ENCODE measurements around the gene GGA1. TPM values are rescaled to one million over a fixed set of nuclear protein-coding genes. Genes with fewer than 3 reads are reported as not detected.

The GGA1 gene
- polyA plus RNA-seq, 1 of the 3 experiments (the other 2 are of a cell fraction): 81.1 TPM

DNA sequence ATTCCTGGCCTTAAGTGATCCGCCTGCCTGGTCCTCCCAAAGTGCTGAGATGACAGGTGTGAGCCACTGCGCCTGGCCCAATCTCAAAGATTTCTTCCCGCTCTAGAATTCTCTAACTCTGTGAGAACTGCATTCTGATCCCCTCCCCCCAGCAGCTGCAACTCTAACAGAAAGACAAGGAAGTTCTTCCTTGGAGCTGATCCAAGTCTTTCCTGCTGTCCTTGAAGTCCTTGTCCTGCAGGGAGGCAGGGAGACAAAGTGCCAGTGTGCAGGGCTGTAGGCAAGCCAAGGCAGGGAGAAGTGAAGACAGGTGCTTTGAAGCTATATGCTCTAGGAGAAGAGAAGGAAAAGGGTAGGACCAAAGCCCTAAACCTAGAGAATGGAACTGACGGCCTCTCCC is 9.5 kb upstream of the GGA1 start:
- no peaks in the 10 kb centered on the region for H3K36me3 ChIP-seq (replicated peaks in 1 of 2; ENCODE audit: control insufficient read depth in 1 of 2, insufficient read depth in 2 of 2, low read length in 1 of 2)
- H3K9me2 ChIP-seq: no peaks in the 10 kb centered on the region
- H3K9ac ChIP-seq: no peak overlapping the region
- no peak for DNase-seq
- ChIA-PET POLR2A (interaction anchor here (1.0 kb wide), 1 partner anchor 9 kb away, joined by 3 read pairs; the partner anchor contains the start of gene GGA1), CTCF (interaction anchor here (0.9 to 9.2 kb wide), 5 partner anchors 8 to 61 kb away, joined by 3 to 95 read pairs (median 4); partner anchors contain the start of gene GGA1)
- no peak overlapping the region for H2AFZ ChIP-seq (ENCODE audit: low read depth)
- H3K27me3 ChIP-seq (ENCODE audit: insufficient read depth): no peaks in the 10 kb centered on the region; the same call in 1 of the 2 replicates
- no peak overlapping the region for H3K4me2 ChIP-seq
- H3K79me2 ChIP-seq (ENCODE audit: insufficient read depth): no peaks in the 10 kb centered on the region
- H3K4me1 ChIP-seq (ENCODE audit: control insufficient read depth in 1 of 2, insufficient read depth in 2 of 2, low read depth in 1 of 2, low read length in 1 of 2): no peaks in the 10 kb centered on the region
- no peak overlapping the region for H3K27ac ChIP-seq (ENCODE audit: low read depth in 2 of 2, low read length in 1 of 2)
- H3K4me3 ChIP-seq (ENCODE audit: low read depth in 2 of 2, low read length in 1 of 2): no peak overlapping the region
- H3K9me3 ChIP-seq: no peaks in the 10 kb centered on the region
- H3F3A ChIP-seq (replicated peaks; ENCODE audit: insufficient read depth): no peaks in the 10 kb centered on the region
- TF ChIP-seq TAF1 (IDR thresholded peaks at IDR 0.05; ENCODE audit: borderline replicate concordance, low read depth, low read length) (no peak), CHD2 (IDR thresholded peaks at IDR 0.05; ENCODE audit: low read length, partially characterized antibody) (no peak), RAD21 (IDR thresholded peaks at IDR 0.05; ENCODE audit: low read length) (no peak), GATA2 (CRISPR knock-in tag; IDR thresholded peaks at IDR 0.05) (no peak), NRF1 (IDR thresholded peaks at IDR 0.05; ENCODE audit: low read depth, low read length) (no peak), RXRA (IDR thresholded peaks at IDR 0.05; ENCODE audit: borderline replicate concordance, low read depth) (no peak), GABPA (IDR thresholded peaks at IDR 0.05; ENCODE audit: low read depth) (no peak), FOXM1 (IDR thresholded peaks at IDR 0.05; ENCODE audit: low read depth) (no peak), JUND (IDR thresholded peaks at IDR 0.05) (no peak), TCF12 (IDR thresholded peaks at IDR 0.05) (no peak), ELF1 (IDR thresholded peaks at IDR 0.05) (no peak), POLR2AphosphoS5 (IDR thresholded peaks at IDR 0.05; ENCODE audit: low read depth, low read length) (no peak), SMC3 (IDR thresholded peaks at IDR 0.05; ENCODE audit: low read depth, low read length) (no peak), TEAD4 (IDR thresholded peaks at IDR 0.05; ENCODE audit: borderline replicate concordance, insufficient read depth) (no peak), MEF2A (IDR thresholded peaks at IDR 0.05; ENCODE audit: borderline replicate concordance, low read depth) (no peak), RCOR1 (IDR thresholded peaks at IDR 0.05; ENCODE audit: low read length) (no peak), FOSL2 (IDR thresholded peaks at IDR 0.05; ENCODE audit: borderline replicate concordance, low read depth) (no peak), RFX5 (IDR thresholded peaks at IDR 0.05; ENCODE audit: low read length) (no peak)
- TF ChIP-seq, protein P1, sequence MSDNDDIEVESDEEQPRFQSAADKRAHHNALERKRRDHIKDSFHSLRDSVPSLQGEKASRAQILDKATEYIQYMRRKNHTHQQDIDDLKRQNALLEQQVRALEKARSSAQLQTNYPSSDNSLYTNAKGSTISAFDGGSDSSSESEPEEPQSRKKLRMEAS (IDR thresholded peaks at IDR 0.05; ENCODE audit: low read depth): no peak
- TF ChIP-seq, protein P2, sequence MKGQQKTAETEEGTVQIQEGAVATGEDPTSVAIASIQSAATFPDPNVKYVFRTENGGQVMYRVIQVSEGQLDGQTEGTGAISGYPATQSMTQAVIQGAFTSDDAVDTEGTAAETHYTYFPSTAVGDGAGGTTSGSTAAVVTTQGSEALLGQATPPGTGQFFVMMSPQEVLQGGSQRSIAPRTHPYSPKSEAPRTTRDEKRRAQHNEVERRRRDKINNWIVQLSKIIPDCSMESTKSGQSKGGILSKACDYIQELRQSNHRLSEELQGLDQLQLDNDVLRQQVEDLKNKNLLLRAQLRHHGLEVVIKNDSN (IDR thresholded peaks at IDR 0.05; ENCODE audit: borderline replicate concordance, low read depth): no peak
- 90% methylated on average over 4 of the region's 4 CpGs for WGBS (ENCODE audit: low lambda C conversion rate)
- H4K20me1 ChIP-seq (ENCODE audit: insufficient read depth): no peaks in the 10 kb centered on the region

DNA sequence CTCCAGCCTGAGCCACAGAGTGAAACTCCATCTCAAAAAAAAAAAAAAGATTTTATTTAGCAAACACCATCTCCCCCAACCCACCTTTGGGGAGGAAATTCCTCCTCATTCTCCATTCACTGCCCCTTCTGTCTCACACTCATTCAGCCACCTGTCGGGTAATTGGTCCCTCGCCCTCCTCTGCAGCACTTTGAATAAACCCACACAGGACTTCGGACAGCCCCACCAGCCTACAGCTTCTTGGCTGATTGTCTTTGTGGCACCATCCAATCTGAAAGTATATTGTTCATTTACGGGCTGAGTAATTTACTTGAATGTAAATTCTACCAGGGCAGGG is 7.5 kb upstream of the GGA1 start:
- TF ChIP-seq ELF1 (IDR thresholded peaks at IDR 0.05): no peak
- no peak for TF ChIP-seq MXI1 (IDR thresholded peaks at IDR 0.05; ENCODE audit: low read depth, low read length)
- TF ChIP-seq FOXM1 (IDR thresholded peaks at IDR 0.05; ENCODE audit: low read depth): no peak
- TF ChIP-seq, protein P3, sequence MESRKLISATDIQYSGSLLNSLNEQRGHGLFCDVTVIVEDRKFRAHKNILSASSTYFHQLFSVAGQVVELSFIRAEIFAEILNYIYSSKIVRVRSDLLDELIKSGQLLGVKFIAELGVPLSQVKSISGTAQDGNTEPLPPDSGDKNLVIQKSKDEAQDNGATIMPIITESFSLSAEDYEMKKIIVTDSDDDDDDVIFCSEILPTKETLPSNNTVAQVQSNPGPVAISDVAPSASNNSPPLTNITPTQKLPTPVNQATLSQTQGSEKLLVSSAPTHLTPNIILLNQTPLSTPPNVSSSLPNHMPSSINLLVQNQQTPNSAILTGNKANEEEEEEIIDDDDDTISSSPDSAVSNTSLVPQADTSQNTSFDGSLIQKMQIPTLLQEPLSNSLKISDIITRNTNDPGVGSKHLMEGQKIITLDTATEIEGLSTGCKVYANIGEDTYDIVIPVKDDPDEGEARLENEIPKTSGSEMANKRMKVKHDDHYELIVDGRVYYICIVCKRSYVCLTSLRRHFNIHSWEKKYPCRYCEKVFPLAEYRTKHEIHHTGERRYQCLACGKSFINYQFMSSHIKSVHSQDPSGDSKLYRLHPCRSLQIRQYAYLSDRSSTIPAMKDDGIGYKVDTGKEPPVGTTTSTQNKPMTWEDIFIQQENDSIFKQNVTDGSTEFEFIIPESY (IDR thresholded peaks at IDR 0.05; ENCODE audit: borderline replicate concordance, low read depth): no peak
- DNase-seq: no peak
- no peaks in the 10 kb centered on the region for H4K20me1 ChIP-seq (ENCODE audit: insufficient read depth)
- no peak overlapping the region for H2AFZ ChIP-seq (ENCODE audit: low read depth)
- H3K27ac ChIP-seq (ENCODE audit: low read depth in 2 of 2, low read length in 1 of 2): no peak overlapping the region
- no peak overlapping the region for H3K4me3 ChIP-seq (ENCODE audit: low read depth in 2 of 2, low read length in 1 of 2)
- H3K27me3 ChIP-seq (ENCODE audit: insufficient read depth): no peaks in the 10 kb centered on the region
- no peak overlapping the region for H3K4me2 ChIP-seq
- CTCF ChIA-PET: interaction anchor here (0.7 to 2.6 kb wide), 3 partner anchors 9 to 63 kb away, joined by 3 to 17 read pairs (median 6); no protein-coding TSS in a partner anchor
- POLR2A ChIA-PET: no interaction called here
- no peaks in the 10 kb centered on the region for H3F3A ChIP-seq (replicated peaks; ENCODE audit: insufficient read depth)
- no peaks in the 10 kb centered on the region for H3K9me2 ChIP-seq
- H3K9ac ChIP-seq: no peak overlapping the region
- H3K9me3 ChIP-seq: no peaks in the 10 kb centered on the region
- no peaks in the 10 kb centered on the region for H3K36me3 ChIP-seq (replicated peaks in 1 of 2; ENCODE audit: control insufficient read depth in 1 of 2, insufficient read depth in 2 of 2, low read length in 1 of 2)
- no peaks in the 10 kb centered on the region for H3K79me2 ChIP-seq (ENCODE audit: insufficient read depth)
- whole genome bisulfite sequencing (ENCODE audit: low lambda C conversion rate): 87% methylated on average over 4 of the region's 4 CpGs
- no peaks in the 10 kb centered on the region for H3K4me1 ChIP-seq (ENCODE audit: control insufficient read depth in 1 of 2, insufficient read depth in 2 of 2, low read depth in 1 of 2, low read length in 1 of 2)
